Bone marrow (tissue), 2 donors: ENCODE results near the gene CCSER2.
"Not testable (repeated sequence)": the region's sequence is repeated elsewhere in the genome, so short reads cannot be mapped to it uniquely, and the experiment has no call there.

Experiments used
- DNase-seq, 2 donors: peaks; one replicate each; lab custom pipeline; 2025; lab: John Stamatoyannopoulos, UW

CCSER2 gene

GRCh38 chr10:84311576-84311975 lies 16.8 kb upstream of the CCSER2 start:
- DNase-seq = no peak

- no peak for DNase-seq
These were observed 15.6 kb upstream of the CCSER2 start for GRCh38 chr10:84312816-84313215.

DNA sequence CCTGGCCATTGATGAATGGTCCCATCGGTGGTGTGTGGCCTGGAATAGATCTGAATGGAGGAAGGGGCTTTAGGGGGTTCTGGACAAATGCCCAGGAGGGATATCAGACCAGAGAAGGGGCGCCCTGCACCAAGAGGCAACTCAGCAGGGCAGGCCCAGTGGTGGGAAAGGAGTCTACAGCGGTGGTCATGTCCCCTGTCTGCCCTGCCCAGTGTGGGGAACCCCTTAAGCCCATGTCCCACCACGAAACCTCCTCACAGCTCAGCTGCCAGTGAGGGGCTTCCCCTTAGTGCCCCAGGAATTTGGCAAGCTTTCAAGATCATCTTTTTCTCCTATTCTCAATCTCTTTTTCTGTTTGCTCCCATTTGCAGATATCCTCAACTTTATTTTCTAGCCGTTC lies 14.1 kb upstream of the CCSER2 start:
- no peak for DNase-seq

DNA sequence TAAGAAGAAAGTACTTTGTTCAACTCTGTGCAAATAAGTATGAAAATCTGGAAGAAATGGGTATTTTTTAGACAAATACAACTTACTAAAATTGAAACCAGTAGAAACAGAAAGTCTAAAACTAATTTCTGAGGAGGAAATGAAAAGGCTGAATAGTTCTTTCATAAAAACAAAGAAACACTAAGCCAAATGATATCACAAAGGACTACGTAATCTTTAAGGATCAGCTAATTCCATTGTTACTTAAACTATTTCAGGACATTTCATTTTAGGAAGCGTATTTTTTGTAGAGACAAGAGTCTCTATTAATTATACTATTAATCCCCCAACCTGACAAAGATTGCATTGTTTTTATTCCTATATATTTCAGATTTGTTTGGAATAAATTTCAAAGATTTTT lies 11.2 kb upstream of the CCSER2 start:
- DNase-seq = no peak

GRCh38 chr10:84321902-84322301 lies 6.5 kb upstream of the CCSER2 start:
- DNase-seq = no peak

GRCh38 chr10:84323566-84323965 lies 4.8 kb upstream of the CCSER2 start:
- not testable (repeated sequence) for DNase-seq

GRCh38 chr10:84326995-84327394 lies 1.4 kb upstream of the CCSER2 start:
- not testable (repeated sequence) for DNase-seq

- no peak for DNase-seq
These were observed 815 bp downstream of the CCSER2 start for GRCh38 chr10:84329196-84329611.

- no peak for DNase-seq
These were observed 1.7 kb downstream of the CCSER2 start for GRCh38 chr10:84329986-84330651.

DNA sequence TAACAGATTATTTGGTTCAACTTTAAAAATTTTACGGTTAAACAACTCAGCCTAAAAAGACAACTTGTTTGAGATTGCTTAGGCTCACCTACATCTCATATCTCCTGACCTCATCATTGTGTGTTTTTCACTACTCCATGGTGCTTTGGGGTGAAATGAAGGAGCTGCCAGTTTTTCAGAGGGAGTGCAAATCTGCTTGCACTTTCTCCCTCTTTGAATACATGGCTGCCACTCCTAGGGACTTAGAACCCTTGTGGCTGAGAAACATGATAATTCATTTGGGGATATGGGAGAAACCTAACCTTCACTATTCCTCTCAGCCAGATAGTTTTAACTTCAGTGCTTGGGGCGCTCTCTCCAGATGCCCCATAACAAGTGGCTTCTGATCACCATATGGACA lies 2.7 kb downstream of the CCSER2 start:
- no peak for DNase-seq

DNA sequence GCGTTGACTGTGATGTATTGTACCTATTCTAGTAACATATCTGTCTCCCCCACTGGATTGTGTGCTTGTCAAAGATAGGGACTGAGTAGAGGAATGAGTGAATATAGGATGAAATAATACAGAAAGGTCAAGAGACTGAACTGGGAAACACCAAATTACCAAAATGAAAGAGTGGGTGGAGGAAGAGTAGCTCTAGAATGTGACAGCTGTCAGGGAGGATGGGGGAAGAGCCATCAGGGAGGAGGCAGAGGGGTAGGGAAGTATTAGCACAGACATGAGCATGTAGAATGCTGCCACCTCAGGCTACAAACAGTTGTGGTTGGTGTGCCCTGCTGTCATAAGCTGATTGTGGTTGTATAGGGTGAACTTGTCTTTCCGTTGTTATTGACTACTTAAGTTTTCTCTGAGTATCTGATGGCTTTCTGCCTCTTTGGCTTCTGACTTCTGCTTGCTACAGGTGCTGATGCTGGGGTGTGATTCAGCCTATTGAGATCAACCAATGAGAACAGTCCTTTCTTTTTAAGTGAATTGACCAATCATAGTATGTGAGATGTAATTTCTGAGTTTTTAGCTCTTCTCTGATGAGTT lies 5.6 kb downstream of the CCSER2 start:
- peak in 1 of 2 donors; percentile 24 for DNase-seq

- no peak for DNase-seq
These were observed 6.4 kb downstream of the CCSER2 start for GRCh38 chr10:84334811-84335210.

DNA sequence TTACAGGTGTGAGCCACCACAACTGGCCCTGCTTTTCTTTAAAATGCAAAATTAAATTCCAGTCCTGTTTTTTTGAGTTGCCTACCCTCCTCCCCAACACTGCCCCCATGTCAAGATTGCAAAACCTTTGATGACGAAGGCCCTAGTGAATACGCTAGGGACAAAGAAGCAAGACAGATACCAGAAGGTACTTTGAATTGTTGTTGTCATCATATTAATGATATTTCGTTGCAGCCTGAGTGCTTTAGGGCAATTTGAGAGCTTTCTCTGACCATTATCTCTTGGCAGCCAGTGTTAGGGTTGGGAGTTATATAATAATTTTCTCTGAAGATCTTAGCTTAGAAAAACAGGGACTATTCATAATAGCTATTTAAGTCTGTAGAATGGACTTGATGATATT lies 7.1 kb downstream of the CCSER2 start:
- DNase-seq = no peak

DNA sequence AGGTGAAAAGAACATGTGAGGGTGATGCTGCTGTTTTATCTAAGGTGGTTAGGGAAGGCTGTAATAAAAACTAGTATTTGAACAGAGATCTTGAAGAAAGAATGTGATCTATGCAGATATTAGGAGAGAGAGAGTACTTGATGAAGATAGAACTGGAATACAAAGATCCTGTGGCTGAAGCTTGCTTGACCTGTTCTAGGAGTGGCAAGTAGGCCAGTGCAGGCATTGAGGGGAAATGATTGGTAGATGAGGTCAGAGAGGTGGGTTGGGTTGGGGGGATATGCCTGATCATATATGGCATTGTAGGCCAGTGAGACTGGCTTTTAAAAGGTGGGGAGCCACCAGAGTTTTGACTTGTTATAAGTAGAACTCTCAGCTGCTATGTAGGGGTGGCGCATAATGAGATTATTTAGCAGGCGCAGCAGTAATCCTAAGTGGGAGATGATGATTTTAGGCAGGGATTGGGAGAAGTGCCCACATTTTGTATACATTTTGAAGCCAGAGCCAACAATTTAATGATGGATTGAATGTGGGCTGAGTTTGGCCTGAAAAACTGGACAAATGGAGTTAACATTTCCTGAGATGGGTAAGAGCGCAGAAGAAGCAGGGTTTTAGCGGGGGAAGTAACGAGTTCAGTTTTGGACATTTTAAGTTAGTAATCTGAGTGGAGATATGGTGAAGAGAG lies 8.2 kb downstream of the CCSER2 start:
- no peak for DNase-seq

DNA sequence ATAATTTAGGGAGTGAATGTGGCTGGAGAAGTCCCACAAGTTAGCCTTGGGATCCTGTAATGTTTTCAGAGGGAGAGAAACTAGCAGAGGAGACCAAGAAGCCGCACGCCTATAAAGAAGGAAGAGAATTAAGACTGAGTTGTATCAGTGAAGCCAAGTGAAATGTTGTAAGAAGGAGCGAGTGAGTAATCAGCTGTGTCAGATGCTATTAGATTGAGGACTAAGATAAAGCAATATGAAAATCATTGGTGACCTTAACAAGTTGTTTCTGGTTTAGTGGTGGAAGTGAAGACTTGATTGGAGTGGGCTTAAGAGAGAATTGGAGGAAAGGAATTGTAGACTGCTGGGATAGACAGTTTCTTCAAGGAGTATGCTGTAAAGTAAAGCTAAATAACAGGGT lies 8.8 kb downstream of the CCSER2 start:
- no peak for DNase-seq

GRCh38 chr10:84339025-84339424 lies 10.6 kb downstream of the CCSER2 start:
- no peak for DNase-seq

- no peak for DNase-seq
These were observed 11.8 kb downstream of the CCSER2 start for GRCh38 chr10:84340187-84340586.

- no peak for DNase-seq
These were observed 12.5 kb downstream of the CCSER2 start for GRCh38 chr10:84340632-84341537.

DNA sequence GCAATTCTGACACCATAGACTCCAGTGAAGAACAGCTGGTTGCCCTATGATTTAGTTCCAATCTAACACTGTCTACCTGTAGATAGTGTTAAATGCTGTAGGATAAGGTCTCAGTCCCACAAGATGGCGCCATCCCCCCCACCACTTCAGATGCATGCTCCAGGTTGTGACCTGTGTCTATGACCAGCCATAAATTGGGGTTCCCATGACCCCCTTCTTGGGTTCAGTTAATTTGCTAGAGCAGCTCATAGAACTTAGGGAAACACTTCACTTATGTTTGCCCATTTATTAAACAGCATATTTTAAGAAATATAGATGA lies 13.1 kb downstream of the CCSER2 start:
- DNase-seq = no peak

DNA sequence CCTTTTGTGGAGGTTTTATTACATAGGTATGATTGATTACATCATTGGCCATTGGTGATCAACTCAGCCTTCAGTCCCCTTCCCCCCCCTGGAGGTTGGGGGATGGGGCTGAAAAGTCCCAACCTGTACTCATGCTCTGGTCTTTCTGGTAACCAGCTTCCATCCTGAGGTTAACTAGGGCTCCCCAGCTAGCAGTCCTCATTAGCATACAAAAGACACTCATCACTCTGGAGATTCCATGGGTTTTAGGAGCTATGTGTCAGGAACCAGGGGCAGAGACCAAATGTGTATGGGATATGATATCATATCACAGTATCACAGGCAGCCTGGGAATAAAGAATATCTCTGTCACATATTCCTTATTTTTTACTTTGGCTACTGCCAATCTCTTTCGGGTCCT lies 13.6 kb downstream of the CCSER2 start:
- DNase-seq = no peak

GRCh38 chr10:84342584-84342983 lies 14.2 kb downstream of the CCSER2 start:
- no peak for DNase-seq

DNA sequence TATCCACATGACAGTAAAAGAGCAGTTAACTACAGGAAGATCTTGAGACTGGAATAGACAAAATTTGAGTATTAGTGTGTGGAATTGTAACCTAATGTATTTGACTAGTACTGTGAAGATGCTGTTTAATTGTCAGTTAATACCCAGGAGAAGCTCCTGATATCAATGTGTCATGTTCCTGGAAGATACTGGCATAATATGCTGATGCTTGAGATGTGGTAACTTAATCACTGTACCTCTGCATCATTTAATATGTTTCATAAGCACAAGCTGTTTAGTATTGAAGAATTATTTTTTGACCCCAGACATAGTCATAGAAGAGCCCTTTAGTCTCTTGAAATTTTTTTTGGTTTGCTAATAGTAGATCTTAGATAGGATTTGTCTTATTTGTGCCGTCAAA lies 15.4 kb downstream of the CCSER2 start:
- DNase-seq = no peak

GRCh38 chr10:84344526-84344925 lies 16.1 kb downstream of the CCSER2 start:
- no peak for DNase-seq
